ENCODE data around the gene NRCAM. TPM values are rescaled to one million over a fixed set of nuclear protein-coding genes. Genes with fewer than 3 reads are reported as not detected.

NRCAM gene
- polyA plus RNA-seq, 1 donor (not counting 4 experiments of a cell fraction or from before 2014, with no cell fraction given) = 4.0 TPM

DNA sequence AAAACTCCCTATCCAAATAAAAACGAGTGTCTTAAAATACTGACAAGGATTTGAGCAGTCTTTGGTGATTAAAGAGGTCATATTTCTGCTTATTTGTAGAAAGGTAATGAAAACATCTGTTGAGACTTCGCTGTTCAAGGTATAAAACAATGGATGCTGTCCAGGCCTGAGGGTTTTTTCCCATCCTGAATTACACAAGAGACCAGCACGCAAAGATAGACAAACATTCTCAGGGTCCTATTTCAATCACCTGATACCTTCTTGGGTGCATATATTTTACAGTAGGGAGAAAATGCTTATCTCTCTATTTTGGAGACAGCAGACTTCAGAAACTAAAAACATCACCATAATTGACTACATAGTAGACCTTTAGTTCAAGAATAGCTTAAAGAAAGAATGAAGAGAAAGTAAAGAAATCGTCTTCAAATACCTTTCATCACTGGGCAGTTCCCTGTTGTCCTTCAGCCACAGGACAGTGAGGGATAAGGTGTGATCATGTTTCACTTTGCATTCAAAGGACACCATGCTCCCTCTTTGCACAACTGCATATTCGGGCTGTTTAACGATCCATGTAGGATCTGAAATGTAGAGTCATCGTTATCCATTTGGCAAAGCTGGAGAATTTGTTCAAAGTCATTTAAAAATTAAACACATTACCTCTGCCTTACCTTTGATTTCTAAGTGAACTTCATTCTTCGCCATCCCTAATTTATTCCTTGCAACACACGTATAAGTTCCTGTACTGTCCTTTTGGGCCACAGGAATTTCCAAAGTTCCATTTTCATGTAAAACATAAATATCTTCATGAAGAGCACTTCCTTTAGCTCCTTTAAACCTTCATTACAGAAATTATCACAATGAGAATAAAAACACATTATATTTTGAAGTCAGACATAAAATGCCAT is 262.4 kb downstream of the NRCAM start:
- H3K4me2 ChIP-seq (ENCODE audit: control insufficient read depth, extremely low read depth, insufficient read depth, low read depth, low read length) = no peak overlapping the region
- H3K9me1 ChIP-seq (ENCODE audit: control insufficient read depth, extremely low read depth, insufficient read depth, low read length) = no peaks in the 10 kb centered on the region
- dilution Hi-C loops (cut with MboI; ENCODE audit: extremely low pct_ligation_motif_present, low sequenced_read_pairs) = loop anchor here (25.0 kb wide), 1 partner anchor 293 kb away; no protein-coding TSS in a partner anchor
- no peaks in the 10 kb centered on the region for H3K79me2 ChIP-seq (ENCODE audit: control insufficient read depth, insufficient read depth, low read length)
- no peak overlapping the region for H3K4me3 ChIP-seq (ENCODE audit: control insufficient read depth in 2 of 3, extremely low read depth in 1 of 3, insufficient read depth in 2 of 3, low read depth in 1 of 3, low read length in 3 of 3)
- H3K4me1 ChIP-seq (ENCODE audit: control insufficient read depth, extremely low read depth, insufficient read depth, low read length) = peaks cover 25% of the 10 kb centered on the region
- no peak overlapping the region for H3K9ac ChIP-seq (ENCODE audit: control insufficient read depth, extremely low read depth, insufficient read depth, low read length)
- H2AFZ ChIP-seq (ENCODE audit: control insufficient read depth, low read length) = no peak overlapping the region
- TF ChIP-seq, protein P1, sequence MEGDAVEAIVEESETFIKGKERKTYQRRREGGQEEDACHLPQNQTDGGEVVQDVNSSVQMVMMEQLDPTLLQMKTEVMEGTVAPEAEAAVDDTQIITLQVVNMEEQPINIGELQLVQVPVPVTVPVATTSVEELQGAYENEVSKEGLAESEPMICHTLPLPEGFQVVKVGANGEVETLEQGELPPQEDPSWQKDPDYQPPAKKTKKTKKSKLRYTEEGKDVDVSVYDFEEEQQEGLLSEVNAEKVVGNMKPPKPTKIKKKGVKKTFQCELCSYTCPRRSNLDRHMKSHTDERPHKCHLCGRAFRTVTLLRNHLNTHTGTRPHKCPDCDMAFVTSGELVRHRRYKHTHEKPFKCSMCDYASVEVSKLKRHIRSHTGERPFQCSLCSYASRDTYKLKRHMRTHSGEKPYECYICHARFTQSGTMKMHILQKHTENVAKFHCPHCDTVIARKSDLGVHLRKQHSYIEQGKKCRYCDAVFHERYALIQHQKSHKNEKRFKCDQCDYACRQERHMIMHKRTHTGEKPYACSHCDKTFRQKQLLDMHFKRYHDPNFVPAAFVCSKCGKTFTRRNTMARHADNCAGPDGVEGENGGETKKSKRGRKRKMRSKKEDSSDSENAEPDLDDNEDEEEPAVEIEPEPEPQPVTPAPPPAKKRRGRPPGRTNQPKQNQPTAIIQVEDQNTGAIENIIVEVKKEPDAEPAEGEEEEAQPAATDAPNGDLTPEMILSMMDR (optimal IDR thresholded peaks at IDR 0.05 in 1 of 3, IDR thresholded peaks at IDR 0.05 in 1 of 3, conservative IDR thresholded peaks at IDR 0.05 in 1 of 3; ENCODE audit: extremely low read depth in 1 of 3, insufficient read depth in 2 of 3, low read length in 3 of 3) = no peak
- no peak for TF ChIP-seq EZH2 (IDR thresholded peaks at IDR 0.05; ENCODE audit: low read length)
- no peaks in the 10 kb centered on the region for H3K27me3 ChIP-seq (ENCODE audit: control insufficient read depth, extremely low read depth, insufficient read depth, low read length)
- no peaks in the 10 kb centered on the region for H4K20me1 ChIP-seq (ENCODE audit: control insufficient read depth, extremely low read depth, insufficient read depth, low read length)
- DNase-seq (ENCODE audit: low read depth, low spot score) (no peak), FAIRE-seq (no peak)
- no peak overlapping the region for H3K27ac ChIP-seq (ENCODE audit: control insufficient read depth, insufficient read depth, low read length)
- no peaks in the 10 kb centered on the region for H3K36me3 ChIP-seq (ENCODE audit: control insufficient read depth in 2 of 2, extremely low read depth in 1 of 2, insufficient read depth in 2 of 2, low read length in 2 of 2)
- H3K9me3 ChIP-seq (ENCODE audit: control insufficient read depth, low read depth, low read length) = no peaks in the 10 kb centered on the region

- Histone ChIP-seq H3K9ac (ENCODE audit: control insufficient read depth, extremely low read depth, insufficient read depth, low read length) (no peak overlapping the region), H4K20me1 (ENCODE audit: control insufficient read depth, extremely low read depth, insufficient read depth, low read length) (no peaks in the 10 kb centered on the region), H3K4me1 (ENCODE audit: control insufficient read depth, extremely low read depth, insufficient read depth, low read length) (peaks cover 26% of the 10 kb centered on the region), H3K4me2 (ENCODE audit: control insufficient read depth, extremely low read depth, insufficient read depth, low read depth, low read length) (no peak overlapping the region), H2AFZ (ENCODE audit: control insufficient read depth, low read length) (no peak overlapping the region), H3K79me2 (ENCODE audit: control insufficient read depth, insufficient read depth, low read length) (no peaks in the 10 kb centered on the region), H3K9me3 (ENCODE audit: control insufficient read depth, low read depth, low read length) (no peaks in the 10 kb centered on the region), H3K36me3 (ENCODE audit: control insufficient read depth in 2 of 2, extremely low read depth in 1 of 2, insufficient read depth in 2 of 2, low read length in 2 of 2) (no peaks in the 10 kb centered on the region), H3K9me1 (ENCODE audit: control insufficient read depth, extremely low read depth, insufficient read depth, low read length) (no peaks in the 10 kb centered on the region), H3K27me3 (ENCODE audit: control insufficient read depth, extremely low read depth, insufficient read depth, low read length) (no peaks in the 10 kb centered on the region), H3K27ac (ENCODE audit: control insufficient read depth, insufficient read depth, low read length) (no peak overlapping the region), H3K4me3 (ENCODE audit: control insufficient read depth in 2 of 3, extremely low read depth in 1 of 3, insufficient read depth in 2 of 3, low read depth in 1 of 3, low read length in 3 of 3) (no peak overlapping the region)
- FAIRE-seq (peak; percentile 74), DNase-seq (ENCODE audit: low read depth, low spot score) (no peak)
- TF ChIP-seq EZH2 (IDR thresholded peaks at IDR 0.05; ENCODE audit: low read length) = no peak
- TF ChIP-seq, protein P1 (optimal IDR thresholded peaks at IDR 0.05 in 1 of 3, IDR thresholded peaks at IDR 0.05 in 1 of 3, conservative IDR thresholded peaks at IDR 0.05 in 1 of 3; ENCODE audit: extremely low read depth in 1 of 3, insufficient read depth in 2 of 3, low read length in 3 of 3) = no peak
- dilution Hi-C loops (cut with MboI; ENCODE audit: extremely low pct_ligation_motif_present, low sequenced_read_pairs) = loop anchor here (25.0 kb wide), 1 partner anchor 296 kb away; no protein-coding TSS in a partner anchor
Measured at GRCh38 chr7:108190891-108191290, 265.3 kb downstream of the NRCAM start.

All from keratinocyte (primary cell).